Measurements from ENCODE around the gene NR6A1.

The NR6A1 gene

DNA sequence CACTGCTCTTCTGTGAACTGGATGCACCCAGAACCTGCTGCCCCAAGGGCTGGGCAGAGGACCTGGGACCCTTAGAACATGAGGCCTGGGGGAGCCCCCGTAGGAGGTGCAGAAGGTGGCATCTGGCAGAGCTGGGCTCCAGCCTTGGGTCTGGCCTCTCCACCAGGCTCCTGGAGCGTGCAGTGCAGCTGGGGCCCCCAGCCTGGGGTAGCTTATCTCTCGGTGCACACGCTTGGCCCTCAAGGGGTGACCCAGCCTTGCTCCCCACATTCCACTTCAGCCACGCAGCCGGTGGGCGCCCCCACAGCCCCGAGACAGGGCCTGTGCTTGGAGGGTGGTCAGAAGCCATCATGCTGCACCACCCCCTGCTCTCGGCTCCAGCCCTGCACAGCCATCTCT is 258.3 kb downstream of the NR6A1 start:
- DNase-seq = no peak

DNA sequence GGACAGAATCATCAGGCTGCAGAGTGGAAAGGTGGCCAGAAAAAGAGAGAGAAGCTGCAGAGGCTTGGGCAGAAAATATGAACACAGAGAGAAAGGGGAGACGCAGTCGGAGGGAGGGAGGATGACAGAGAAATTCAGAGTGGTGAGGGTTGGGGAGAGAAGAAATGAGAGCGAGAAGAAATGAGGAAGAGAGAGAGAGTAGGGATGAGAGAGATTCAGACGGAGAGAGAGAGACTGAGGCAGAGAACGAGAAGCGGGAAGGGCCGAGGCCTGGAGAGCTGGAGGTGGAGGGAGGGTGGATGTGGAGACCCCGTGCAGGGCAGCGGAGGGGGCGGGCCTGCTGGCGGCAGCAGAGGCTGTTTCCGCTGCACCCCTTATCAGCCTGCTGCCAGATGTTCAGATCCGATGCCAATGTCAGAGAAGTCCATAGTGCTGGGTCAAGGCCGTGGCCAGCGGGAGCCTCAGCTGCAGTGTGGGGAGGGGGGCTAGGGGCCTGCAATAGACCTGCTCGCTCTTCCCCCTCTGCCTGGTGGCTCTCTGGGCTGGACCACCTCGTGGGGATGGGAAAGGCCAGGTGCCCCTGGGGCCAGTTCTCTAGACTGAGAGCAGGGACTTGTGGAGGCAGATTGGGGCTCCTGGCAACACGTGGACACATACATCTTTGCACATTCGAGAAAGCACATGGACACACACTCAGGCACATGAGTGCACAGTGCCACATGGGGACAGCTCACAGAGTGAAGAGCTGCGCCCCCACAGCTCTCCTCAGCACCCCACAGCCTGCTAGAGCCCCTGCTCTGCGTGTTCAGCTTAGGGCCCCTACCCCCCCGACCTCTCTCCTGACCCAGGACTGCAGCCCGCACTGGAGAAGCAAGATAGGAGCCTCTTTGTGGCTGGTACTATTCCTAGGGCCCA is 259.0 kb downstream of the NR6A1 start:
- DNase-seq = no peak

DNA sequence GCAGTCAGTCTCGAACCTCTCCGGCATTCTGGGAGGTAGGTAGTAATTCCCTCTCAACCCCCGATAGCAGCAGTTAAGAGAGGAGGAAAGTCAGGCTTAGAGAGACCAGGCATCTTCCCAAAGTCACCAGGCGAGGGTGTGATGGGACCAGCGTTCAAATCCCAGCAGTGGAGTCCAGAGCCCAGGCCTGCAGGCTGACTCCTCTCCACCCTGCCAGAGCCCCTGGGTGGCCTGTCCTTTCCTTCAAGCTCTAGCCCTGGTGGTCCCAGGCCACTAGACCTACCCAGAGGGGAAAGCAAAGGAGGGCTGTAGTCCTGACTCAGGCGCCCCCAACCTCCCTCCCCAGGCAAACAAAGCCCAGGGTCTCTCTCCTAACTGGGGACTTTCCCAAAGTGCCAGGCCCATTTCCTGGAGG is 259.7 kb downstream of the NR6A1 start:
- DNase-seq = no peak

DNA sequence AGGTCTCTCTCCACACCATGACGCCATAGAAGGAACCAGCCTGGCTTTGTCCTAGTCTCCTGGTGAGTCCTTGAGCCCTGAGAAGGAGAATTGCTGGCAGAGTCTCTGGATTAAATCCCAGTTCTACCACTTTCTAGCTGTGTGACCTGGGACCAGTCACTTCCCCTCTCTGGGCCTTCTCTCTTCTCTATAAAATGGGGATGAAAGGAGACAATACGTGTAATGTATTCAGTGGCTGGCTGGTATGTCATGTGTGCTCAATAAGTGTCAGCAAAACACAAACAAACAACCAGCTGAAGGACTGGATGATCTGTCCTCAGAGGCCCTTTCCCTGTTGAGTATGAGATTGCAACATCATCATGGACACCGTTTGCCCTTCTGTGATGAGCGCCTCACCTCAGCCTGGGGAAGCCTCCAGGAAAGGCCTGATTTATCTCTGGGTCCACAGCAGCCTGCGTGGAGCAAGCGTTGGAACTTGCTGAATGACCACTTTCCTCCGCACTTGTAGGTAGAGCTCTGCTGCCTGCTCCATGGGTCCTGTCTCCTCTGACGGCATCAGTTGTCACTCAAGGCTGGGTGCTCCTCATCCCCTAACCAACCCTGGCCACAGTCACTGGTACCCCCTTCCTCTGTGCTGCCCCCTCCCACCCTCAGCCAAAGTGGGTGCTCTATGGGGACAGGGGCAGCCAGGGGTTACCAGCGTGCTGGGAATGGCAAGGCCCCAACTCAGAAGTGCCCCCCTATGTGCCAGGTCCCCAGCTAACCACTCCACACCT is 260.3 kb downstream of the NR6A1 start:
- DNase-seq = no peak

DNA sequence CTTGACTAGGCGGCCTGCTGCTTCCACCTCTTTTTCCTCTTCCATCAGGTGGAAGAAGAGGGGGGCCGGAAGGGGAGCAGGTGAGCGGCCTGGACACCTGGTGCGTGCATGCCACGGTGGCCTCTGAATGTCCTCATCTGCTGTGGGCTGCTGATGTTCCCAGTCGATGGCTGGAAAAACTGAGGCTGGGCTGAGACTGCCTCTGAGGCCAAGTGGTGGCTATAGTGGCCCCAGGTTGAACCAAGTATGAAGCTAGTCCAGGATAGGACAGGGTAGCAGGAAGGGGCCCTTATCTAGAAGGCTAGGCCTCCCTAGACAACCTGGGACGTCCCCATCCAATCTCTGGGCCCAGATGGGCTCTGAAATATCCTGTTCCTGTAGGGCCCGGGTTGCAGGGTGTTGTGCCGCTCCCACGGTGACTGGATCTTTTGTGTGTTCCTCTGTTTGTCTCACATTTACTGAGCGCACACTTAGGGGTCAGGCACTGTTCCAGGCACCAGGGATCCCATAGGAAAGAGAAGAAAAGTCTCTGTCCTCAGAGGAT is 263.2 kb downstream of the NR6A1 start:
- DNase-seq = no peak

DNA sequence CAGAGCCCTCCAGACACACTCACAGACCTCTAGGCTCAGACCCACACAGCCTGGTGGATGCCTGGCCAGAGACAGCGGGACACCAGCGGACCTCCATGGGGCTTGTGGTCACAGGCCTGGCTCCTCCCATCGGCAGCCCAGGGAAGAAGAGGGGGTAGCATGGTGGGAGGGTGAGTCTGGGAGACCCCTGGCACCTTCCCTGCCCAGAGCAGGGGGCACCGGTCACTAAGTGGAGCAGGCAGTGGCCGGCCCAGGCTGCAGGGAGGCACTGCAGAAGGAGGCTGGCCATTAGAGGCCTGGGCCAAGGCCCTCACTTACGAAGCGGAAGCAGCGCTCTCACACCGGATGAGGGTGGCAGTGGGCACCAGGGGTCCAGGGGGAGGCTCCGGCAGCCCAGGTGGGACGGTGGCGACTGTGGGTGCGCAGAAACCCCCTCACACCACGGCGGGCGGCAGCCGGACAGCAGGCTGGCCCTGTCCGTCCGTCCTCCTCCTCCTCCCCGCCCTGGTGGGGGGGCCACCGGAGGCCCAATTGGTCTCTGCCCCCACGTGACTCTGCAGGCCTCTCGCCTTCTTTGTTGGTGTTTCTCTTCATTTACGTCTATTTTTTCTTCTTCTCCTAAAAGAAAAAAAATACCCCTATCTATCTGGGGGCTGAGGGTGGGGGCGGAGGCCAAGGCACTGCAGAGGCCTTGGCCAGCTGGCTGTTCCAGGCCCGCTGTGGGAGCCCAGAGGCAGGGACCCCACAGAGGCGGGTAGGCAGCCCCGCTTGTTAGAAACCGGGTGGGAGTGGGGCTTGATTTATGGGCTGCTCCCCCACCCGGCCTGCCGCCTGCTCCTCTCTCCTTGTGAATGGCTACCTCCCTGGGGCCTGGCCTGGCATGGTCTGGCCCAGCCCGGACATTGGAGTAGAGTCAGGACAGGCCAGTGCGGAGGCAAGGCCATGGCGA is 263.9 kb downstream of the NR6A1 start, which contains the start of gene NR5A1:
Gene NR5A1 (minus strand): TSS at position 469 of the 949 bp plus-strand sequence. CDS start 4,004 bp downstream, outside the sequence.
- DNase-seq = no peak

DNA sequence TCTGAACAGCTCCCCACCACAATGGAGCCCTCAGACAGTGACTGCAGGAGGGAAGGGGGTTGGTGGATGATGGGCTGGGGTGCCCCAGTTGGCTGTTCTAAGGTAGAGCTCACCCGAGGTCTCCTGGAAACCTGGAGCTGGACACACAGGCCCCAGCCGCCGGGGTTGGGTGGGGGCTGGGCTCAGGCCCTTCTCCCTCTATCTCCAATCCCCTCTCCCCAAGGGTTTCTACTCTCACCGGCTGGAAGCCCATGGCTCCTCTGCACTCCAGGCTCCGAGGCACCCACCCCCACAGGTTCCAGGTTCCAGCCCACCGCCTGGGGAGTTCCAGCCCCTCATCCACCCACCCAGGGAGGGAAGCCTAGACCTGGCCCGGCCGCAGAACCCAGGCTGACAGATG is 264.7 kb downstream of the NR6A1 start:
- no peak for DNase-seq

DNA sequence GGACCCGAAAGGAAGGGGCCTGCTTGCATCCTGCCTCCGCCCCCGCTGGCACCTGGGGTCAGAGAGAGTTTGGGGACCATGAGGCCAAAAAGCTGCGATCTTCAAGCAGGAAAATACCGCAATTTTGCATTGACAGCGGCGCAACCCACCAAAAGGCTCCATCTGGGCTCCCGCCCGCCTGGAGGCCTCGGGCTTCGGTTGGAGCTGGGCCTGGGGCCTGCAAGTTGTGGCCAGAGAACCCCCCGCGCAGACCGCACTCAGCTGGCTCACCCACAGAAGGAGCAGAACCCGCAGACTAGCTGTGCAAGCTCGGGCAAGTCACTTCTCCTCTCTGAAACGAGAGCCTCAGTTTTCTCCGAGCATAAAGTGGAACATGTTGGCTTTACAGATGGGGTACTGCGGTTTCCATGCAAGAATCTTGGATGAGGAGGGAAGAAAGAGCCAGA is 265.2 kb downstream of the NR6A1 start:
- no peak for DNase-seq

DNA sequence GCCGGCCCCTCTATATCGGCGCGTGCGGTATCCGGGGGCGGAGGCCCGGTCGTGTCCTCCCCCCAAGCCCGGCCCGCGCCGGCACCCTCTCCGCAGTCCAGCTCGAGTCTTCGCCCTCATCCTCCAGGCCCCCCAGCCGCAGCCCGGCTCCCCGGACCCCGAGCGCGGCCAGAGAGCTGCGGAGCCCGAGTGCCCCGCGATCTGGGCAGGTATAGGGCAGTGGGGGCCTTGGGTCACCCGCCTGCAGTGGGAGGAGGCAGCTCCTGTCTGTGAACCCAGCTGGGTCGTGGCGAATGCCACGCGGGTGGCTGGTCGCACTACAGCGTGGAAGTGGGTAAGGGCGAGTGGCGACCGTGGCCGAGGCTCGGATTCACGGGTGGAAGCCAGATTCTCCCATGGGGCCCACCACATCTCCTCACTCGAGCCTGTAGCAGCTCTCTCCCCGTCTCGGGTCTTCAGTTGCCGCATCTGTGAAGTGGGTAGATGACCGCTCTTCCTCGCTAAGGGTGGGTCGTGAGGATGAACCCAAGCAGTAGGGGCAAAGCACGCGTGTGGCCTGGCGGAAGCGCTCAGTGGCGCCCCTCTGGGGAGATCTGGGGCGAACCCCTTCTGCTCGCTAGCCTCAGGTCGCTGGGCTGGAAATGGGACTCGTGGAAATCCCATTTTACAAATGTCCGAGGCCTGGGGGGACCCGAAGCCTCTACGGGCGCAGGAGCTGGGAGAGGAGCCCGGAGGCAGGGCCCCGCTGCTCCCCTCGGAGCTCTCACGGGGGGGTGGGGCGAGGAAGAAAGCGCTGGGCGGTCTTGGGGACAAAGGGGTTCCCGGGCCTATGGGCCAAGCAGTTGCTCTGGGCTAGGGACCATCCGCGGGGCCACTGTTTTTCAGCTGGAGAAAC is 265.9 kb downstream of the NR6A1 start:
- DNase-seq = no peak

DNA sequence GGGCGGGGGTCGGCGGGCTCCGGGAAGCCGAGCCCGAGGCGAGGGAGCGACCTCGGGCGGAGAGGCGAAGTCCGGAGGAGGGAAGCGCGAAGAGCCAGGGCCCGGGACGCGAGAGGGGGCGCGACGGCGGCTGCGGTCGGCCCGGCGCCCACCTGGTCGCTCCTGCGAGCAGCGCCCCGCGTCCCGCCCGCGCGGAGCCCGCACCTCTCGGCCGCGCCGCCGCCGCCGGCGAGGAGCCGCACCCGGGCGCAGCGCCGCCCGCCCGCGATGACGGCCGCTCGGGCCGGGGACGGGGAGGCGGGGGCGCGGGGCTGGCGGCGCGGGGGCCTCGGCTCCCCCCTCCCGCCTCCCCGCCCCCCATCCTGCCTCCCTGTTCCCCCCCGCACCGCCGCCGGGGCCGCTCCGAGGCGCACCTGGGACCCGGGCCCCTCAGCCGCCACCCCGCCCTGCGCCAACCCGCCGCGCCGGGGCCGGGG is 266.5 kb downstream of the NR6A1 start:
- no peak for DNase-seq

DNA sequence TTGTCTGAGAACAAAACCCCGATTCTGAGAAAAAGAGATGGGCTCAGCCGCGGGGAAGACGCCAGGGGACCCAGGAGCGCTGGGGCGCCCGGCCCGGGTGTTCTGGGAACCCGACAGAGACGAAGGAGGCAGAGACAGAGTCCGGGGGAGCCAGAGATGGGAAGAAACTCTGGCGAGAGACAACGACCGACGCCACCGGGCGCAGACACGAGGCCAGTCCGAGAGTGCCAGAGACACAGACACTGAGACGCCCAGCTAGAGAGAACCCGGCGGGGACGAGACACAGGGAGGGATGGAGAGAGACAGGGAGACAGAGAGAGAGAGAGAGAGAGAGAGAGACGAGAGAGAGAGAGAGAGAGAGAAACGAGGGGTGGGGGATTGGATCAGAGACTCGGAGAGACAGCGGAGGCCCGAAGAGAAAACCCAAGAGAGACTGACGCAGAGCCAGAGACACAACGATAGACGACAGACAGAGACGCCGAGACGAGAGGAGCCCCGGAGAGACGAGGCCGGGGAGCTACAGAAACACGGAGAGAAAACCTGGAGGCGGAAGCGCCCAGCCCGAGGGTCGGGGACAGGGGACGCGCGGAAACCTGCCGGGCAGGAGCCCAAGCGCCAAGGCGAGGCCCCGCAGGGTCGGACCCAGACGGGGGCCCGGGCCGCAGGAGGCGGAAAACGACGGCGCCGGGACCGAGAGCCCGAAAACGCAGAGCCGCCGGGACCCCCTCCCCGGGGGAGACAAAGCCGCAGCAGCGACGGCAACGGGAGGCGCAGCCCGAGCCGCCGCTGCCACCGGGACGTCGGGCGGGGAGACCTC is 267.2 kb downstream of the NR6A1 start:
- no peak for DNase-seq

DNA sequence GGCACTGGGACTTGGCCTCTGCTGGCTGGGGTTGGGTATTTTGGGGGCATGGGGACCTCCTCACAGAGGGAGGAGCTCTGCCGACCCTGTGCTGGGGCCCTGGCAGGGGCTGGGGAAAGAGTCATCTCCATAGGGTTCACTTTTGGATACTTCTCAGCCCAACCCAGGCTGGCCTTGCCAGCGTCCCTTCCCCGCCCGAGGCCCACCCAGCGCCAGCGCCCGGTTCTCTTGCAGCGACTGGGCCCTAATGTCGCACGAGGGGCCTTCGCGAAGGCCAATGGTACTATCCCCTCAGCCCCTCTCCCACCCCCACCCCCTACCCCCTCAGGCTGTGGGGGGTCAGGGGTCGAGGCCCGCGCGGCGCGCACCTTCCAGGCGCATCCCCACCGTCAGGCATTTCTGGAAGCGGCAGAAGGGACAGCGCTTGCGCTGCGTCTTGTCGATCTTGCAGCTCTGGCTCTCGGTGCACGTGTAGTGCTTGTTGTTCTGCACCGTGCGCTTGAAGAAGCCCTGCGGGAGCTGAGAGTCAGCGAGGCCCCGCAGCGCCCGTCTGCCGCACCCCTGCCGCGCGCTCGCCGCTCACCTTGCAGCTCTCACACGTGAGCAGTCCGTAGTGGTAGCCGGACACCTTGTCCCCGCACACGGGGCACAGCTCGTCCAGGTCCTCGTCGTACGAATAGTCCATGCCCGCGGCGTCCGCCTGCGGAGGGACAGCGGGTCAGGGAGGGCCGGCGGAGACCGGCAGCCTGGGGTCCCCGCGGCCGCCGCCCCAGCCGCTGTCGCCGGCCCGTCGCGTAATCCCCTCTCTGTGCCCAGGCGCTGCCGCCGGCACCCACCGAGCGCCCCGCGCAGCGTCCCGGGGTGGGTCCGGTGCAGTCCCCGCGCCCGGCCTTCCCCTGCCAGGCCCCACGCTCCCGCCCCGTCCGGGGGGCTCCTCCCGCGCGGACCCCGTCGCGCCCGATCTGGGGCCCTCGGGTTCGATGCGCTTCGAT is 268.1 kb downstream of the NR6A1 start:
- no peak for DNase-seq

DNA sequence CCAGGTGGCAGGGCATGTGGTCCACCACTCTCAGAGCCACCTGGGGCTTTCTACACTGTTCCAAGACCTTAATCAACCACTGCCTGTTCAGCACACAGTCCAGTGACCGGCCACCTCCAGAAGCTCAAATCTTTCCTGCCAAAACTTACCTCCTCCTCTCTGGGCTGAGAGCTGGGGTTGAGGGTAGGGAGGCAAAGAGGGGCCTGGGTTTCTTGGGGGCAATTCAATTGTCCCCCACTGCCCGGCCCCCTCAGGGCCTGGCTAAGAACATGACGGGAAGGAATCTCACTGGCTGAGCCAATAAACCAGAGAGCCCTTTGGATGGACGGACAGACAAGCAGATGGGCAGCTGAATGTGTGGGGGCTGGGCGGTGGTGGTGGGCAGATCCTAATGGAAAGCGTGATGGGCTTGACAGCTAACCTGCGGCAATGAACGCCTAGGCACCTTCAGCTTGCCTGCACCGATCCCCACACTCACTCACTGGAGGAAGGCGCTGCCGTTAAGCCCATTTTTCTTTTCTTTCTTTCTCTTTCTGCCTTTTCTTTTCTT is 269.3 kb downstream of the NR6A1 start:
- DNase-seq = no peak

DNA sequence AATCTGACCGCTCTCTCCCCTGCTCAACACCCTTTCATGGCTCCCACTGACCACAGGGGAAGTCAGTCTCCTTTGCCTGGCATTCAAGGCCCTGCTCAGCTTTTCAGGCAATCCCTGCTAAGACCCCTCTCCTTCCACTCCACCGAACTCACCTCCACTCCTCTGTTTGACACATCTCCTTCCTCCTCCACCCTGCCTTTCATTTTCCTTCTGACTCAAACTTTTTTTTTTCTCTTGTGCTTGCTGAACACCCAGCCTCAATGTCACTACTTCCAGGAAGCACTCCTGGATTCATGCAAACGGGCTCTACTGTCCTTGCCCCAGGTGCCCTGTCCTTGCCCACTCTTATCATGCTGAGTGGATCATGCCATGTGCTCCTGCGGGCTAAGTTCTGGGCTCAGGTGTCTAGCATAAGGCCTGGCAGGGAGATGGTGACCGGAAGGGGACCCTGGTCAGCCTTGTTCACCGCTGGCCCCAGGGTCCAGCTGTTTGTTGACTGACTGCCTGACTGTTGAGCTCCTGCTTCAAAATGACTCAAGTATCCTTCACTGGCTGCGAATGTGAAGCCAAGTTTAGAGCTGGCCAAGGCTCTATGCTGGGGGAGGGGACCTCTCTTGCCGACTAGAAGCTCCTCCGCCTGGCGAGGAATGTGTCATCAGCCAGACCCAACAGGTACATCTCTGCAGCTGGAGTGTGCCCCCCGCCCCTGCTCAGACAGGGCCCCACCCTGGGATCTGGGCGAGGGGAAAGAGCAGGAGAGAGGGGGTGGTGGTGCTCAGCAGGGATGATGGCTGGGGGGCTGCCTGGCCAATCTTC is 270.1 kb downstream of the NR6A1 start:
- no peak for DNase-seq

DNA sequence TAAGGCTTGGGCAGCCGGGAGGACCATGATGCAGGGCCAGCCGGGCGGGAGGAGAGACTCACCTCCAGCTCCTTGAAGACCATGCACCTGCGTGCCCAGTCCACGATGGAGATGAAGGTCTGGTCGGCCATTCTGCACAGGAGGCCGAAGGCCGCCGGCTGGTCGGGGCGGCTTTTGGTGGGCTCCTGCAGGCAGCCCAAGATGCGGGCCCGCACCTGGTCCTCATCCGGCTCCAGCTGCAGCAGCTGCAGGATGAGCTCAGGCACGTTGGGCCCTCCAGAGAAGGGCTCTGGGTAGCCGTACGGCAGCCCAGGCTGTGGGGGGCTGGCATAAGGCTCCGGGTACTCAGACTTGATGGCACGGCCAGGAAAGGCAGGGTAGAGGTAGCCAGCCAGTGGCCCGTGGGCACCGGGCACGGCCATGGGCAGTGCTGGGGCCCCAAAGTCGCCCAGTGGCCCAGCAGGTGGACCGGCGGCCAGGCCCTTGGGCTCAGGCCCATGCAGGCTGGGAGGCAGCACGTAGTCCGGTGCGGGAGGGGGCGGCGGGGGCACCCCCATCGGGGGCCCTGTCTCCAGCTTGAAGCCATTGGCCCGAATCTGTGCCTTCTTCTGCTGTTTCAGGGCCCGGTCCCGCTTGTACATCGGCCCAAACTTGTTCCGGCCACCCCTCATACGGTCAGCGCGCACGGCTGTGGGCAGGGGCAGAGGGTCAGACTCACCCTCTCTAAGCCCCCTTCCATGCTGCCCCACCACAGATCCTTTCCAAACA is 270.9 kb downstream of the NR6A1 start:
- no peak for DNase-seq

DNA sequence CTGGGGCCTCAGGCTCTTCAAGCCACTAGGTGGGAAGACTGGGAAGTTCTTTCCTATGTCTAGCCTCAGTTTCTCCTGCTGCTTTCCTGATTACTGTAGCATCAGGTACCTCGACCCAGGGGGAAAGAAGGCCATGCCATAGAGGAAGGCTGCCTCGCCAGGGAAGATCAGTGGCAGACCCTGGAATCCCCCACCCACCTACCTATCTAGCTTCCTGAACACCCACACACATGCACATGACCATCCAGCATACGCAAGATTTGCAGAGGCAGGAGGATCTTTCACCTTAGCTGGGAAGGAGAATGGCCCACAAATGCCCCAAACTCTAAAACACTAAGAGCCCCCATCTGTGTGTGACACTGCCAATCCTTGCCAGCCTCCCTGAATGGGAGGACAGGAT is 271.9 kb downstream of the NR6A1 start:
- no peak for DNase-seq
